Small intestine (tissue), 7 donors: ENCODE data around the gene SOHLH1. TPM values are rescaled to one million over a fixed set of nuclear protein-coding genes. Genes with fewer than 3 reads are reported as not detected.

ENCODE experiments used
- DNase-seq, 2 donors: peaks; one replicate each; pipeline versions ENCODE4 v3.0.0 to v3.0.0-alpha.2; 2013
- FAIRE-seq: peaks from 2 replicates; lab custom pipeline; 2012; peaks lifted over from hg19 to GRCh38; lab: Jason Lieb, UNC
- H3K27ac ChIP-seq, 3 donors: one replicate each; pipeline ENCODE4 v1.5.1; 2013; ENCODE audit warnings: low read length in 2 of 3, mild to moderate bottlenecking in 2 of 3, control low read depth in 1 of 3, inconsistent platforms in 1 of 3, low read depth in 1 of 3, moderate library complexity in 1 of 3
- H3K27me3 ChIP-seq, 3 donors: one replicate each; pipeline ENCODE4 v1.6.1; 2013; ENCODE audit warnings: low read length in 3 of 3, inconsistent platforms in 1 of 3; ENCODE audit not compliant: control insufficient read depth in 3 of 3, insufficient read depth in 3 of 3
- H3K36me3 ChIP-seq, 3 donors: one replicate each; pipeline ENCODE4 v1.6.1; 2013; ENCODE audit warnings: low read length in 3 of 3, inconsistent platforms in 1 of 3, low read depth in 1 of 3, mild to moderate bottlenecking in 1 of 3, moderate library complexity in 1 of 3; ENCODE audit not compliant: control insufficient read depth in 3 of 3, insufficient read depth in 2 of 3
- H3K4me1 ChIP-seq, 3 donors: one replicate each; pipeline ENCODE4 v1.6.1; 2013; ENCODE audit warnings: low read length in 2 of 3, inconsistent platforms in 1 of 3, low read depth in 1 of 3, mild to moderate bottlenecking in 1 of 3, moderate library complexity in 1 of 3; ENCODE audit not compliant: control insufficient read depth in 3 of 3, insufficient read depth in 2 of 3
- H3K4me3 ChIP-seq, 3 donors: one replicate each; pipeline ENCODE4 v1.5.1; 2013; ENCODE audit warnings: low read length in 3 of 3, control low read depth in 1 of 3, inconsistent platforms in 1 of 3, low read depth in 1 of 3, mild to moderate bottlenecking in 1 of 3, moderate library complexity in 1 of 3
- H3K9me3 ChIP-seq, 2 donors: one replicate each; pipeline ENCODE4 v1.6.1; 2013; ENCODE audit warnings: low read depth in 1 of 2, low read length in 1 of 2; ENCODE audit not compliant: control insufficient read depth in 2 of 2, insufficient read depth in 1 of 2
- WGBS, 3 donors: extraction: QIAGEN DNeasy Blood & Tissue Kit; methylation state at CpG; one replicate each; pipeline ENCODE4 v1.1.7; 2013; 5-methylcytosine and 5-hydroxymethylcytosine counted together
- polyA plus RNA-seq, 4 donors: library from polyadenylated mRNA; stranded (reverse) in 3 of 4; unstranded in 1 of 4; fragments of 200-250 nt in 3 of 4; fragments of 120-200 nt in 1 of 4; gene quantifications; one replicate each; pipeline versions ENCODE4 v1.2.1 to v1.2.3, GENCODE V29; 2013
- donor health status: healthy with polysubstance abuse.
- donor health status: control.
- donor health status: control.
- donor health status: Bipolar disorder and iron deficiency.
- donor health status: healthy.

The SOHLH1 gene
- polyA plus RNA-seq, 4 donors = not detected

DNA sequence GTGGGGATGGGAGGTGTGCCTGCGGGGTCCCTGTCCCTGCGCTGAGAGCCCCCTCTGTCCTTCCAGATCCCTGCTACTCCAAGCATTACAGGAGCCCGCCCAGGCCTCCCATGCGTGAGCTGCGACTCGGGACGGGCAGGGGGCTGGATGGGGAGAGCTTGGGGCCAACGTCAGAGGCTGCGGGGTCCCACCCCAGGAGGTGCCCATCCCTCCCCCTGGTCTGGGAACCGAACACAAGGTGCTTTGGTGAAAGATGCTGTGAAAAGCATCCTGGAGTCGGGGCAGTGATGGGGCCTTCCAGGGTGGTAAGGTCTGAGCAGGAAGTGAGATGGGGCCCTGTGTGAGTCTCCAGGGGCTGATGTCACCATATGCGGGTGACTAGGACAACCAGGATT is 33.5 kb downstream of the SOHLH1 start:
- H3K27me3 ChIP-seq = no peaks in the 10 kb centered on the region

DNA sequence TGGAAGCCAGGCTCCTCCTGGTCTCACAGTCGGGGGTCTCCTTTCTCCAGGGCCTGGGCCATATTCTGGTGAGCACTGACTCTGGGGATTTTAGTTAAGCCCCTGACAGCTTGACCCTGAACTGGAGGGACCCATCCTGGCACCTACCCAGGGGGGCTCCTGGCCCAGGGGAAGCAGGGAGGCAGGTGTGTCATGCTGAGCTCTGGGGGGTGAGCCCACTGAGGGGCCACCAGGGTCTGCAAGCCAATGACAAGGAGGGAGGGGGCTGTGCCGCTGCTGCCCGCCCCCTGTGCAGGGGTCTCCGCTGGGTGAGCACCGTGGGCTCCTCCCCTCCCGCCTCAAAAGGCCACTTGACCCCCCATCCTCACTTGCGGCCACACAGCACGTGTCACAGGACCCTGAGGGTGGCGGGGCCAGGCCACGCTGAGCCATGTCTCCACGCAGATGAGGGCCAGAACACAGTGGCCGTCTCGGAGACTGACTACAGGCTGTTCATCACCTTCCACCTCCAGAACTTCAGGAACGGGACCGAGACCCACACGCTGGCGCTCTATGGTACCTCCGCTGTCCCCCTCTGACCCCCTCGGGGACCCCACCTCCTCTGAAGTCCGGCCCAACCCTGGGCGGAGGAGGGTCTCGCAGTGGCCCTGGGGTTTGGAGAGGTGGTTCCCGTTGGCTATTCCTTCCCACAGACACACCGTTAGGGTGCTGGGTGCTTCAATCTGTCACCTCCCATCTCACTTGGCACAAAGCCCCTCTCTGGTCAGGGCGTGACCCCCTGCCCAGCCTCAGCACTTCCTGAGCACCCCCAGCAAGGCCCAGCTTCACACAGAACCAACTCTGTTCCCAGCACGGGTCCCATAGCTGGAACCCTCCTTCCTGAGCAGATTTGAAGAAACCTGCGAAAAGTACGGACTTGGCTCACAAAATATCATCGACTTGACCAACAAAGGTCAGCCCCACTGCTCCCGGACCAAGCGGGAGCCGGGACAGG is 34.2 kb downstream of the SOHLH1 start:
- no peak overlapping the region for H3K4me3 ChIP-seq
- no peaks in the 10 kb centered on the region for H3K4me1 ChIP-seq
- H3K27me3 ChIP-seq = no peaks in the 10 kb centered on the region
- no peak for DNase-seq
- no peaks in the 10 kb centered on the region for H3K36me3 ChIP-seq
- 71 to 80% (median 75%) methylated on average over 31 to 32 of the region's 32 CpGs for WGBS, 3 donors
- peaks cover 0 to 11% of the 10 kb centered on the region in 2 donors for H3K9me3 ChIP-seq
- H3K27ac ChIP-seq = no peak overlapping the region
- FAIRE-seq = no peak

More for the DNA sequence above, 33.5 kb downstream of the SOHLH1 start:
- Histone ChIP-seq H3K27ac (no peak overlapping the region), H3K4me3 (no peak overlapping the region), H3K36me3 (no peaks in the 10 kb centered on the region), H3K9me3 (peaks cover 0 to 11% of the 10 kb centered on the region in 2 donors), H3K4me1 (no peaks in the 10 kb centered on the region)
- WGBS, 3 donors = 75 to 78% (median 77%) methylated on average over 12 of the region's 12 CpGs
- FAIRE-seq = no peak
- DNase-seq = no peak

DNA sequence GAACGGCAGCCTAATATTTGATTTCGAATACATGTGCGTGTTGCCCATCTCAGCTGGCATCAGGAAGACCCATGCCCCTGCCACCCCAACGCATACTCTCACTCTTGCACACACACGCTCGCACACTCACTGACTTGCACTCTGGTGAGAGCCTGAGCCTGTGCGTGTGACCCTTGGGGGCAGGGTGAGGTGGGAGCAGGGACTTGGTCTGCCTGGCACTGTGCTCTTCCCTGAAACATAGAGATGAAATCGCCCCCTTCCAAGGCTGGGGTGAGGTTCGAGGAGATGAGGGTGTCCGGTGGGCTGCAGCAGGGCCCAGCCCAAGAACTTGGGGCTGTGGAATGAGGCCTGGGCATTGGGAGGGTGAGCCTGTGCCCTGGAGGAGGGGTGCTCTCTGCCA is 35.0 kb downstream of the SOHLH1 start:
- WGBS, 3 donors = 77 to 89% (median 79%) methylated on average over 10 of the region's 10 CpGs
- Histone ChIP-seq H3K4me1 (no peaks in the 10 kb centered on the region), H3K9me3 (peaks cover 0 to 4% of the 10 kb centered on the region in 2 donors), H3K36me3 (no peaks in the 10 kb centered on the region), H3K27ac (no peak overlapping the region), H3K4me3 (no peak overlapping the region), H3K27me3 (no peaks in the 10 kb centered on the region)
- DNase-seq (no peak), FAIRE-seq (no peak)

DNA sequence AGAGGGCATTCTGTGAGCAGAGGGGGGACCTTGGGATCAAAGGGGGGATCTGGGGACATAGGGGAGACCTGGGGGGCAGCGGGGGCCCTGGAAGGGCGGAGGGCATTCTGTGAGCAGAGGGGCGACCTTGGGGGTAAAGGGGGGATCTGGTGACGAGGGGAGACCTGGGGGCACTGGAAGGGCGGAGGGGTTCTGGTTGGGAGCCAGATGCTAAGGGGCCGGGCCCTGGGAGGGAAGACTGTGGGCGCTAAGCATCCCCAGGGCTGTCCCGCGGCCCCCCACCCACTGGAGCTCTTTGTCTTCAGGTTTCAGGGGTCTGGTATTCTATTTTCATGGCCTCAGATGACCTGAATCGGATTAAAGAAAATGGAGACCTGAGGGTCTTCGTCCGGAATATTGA is 35.4 kb downstream of the SOHLH1 start:
- no peaks in the 10 kb centered on the region for H3K4me1 ChIP-seq
- WGBS, 3 donors = 78 to 83% (median 83%) methylated on average over 10 to 12 of the region's 12 CpGs
- peaks cover 0 to 4% of the 10 kb centered on the region in 2 donors for H3K9me3 ChIP-seq
- H3K36me3 ChIP-seq = no peaks in the 10 kb centered on the region
- FAIRE-seq (no peak), DNase-seq (no peak)
- no peak overlapping the region for H3K4me3 ChIP-seq
- no peaks in the 10 kb centered on the region for H3K27me3 ChIP-seq
- no peak overlapping the region for H3K27ac ChIP-seq

DNA sequence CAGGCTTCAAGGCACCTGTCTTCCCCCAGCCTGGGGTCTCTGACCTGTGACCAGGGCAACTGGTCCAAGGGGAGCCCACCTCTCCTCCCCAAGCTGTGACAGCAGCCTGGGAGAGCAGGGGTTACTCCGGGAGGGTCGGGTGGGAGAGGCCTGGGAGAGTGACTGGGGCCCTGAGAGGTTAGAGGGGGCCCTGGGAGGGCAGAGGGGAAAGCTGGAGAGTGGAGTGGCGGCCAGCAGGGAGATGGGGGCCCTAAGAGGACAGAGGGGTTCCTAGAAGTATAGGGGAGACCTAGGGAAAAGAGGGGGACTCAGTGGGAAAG is 35.9 kb downstream of the SOHLH1 start:
- DNase-seq = no peak

DNA sequence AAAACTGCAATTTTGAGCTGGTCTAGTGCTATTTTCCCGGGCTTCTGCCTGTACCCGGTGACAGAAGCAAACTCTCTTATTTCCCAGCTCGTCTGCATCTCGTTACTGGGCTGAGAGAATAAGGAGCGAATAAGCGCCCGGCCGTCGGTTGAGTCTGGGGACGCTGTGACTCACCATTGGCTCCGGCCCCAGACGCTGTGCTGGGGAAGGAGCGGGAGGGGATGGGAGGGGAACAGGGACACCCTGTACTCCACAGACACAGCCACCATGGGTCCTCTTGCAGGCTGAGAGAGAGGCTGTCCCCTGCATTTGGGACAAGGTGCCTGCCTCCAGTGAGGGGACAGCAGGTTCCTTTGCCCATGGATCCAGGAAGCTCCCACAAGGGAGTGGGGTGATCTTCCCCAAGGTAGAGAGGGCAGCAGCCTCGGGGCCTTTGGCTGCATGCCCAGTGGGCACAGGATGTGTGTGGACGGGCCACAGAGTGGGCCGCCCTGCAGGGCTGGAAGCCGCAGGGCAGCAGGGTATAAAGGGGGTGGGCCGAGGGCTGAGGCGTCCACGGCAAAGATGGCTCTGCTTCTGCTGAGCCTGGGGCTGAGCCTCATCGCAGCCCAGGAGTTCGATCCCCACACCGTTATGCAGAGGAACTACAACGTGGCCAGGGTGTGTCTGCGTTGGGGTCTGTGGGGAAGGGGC is 36.4 kb downstream of the SOHLH1 start, which contains the start of gene LCN9:
TSS of gene LCN9 (plus strand) at position 552 of the 693 bp plus-strand sequence. CDS start at position 565, 13 bp downstream.
- H3K9me3 ChIP-seq = no peaks in the 10 kb centered on the region
- H3K4me3 ChIP-seq = no peak within 1 kb of the TSS
- no peaks in the 10 kb centered on the region for H3K4me1 ChIP-seq
- no peak for FAIRE-seq
- no peaks in the 10 kb centered on the region for H3K36me3 ChIP-seq
- WGBS, 3 donors = 55 to 61% (median 59%) methylated on average over 25 of the region's 25 CpGs
- no peak for DNase-seq
- no peaks in the 10 kb centered on the region for H3K27me3 ChIP-seq
- H3K27ac ChIP-seq = no peak within 1 kb of the TSS

More for the DNA sequence above, 35.9 kb downstream of the SOHLH1 start:
- H3K9me3 ChIP-seq = peaks cover 0 to 1% of the 10 kb centered on the region in 2 donors
- H3K4me1 ChIP-seq = no peaks in the 10 kb centered on the region
- 33 to 57% (median 41%) methylated on average over 3 of the region's 3 CpGs for WGBS, 3 donors
- no peak overlapping the region for H3K27ac ChIP-seq
- no peak for FAIRE-seq
- no peaks in the 10 kb centered on the region for H3K36me3 ChIP-seq
- no peaks in the 10 kb centered on the region for H3K27me3 ChIP-seq
- no peak overlapping the region for H3K4me3 ChIP-seq

DNA sequence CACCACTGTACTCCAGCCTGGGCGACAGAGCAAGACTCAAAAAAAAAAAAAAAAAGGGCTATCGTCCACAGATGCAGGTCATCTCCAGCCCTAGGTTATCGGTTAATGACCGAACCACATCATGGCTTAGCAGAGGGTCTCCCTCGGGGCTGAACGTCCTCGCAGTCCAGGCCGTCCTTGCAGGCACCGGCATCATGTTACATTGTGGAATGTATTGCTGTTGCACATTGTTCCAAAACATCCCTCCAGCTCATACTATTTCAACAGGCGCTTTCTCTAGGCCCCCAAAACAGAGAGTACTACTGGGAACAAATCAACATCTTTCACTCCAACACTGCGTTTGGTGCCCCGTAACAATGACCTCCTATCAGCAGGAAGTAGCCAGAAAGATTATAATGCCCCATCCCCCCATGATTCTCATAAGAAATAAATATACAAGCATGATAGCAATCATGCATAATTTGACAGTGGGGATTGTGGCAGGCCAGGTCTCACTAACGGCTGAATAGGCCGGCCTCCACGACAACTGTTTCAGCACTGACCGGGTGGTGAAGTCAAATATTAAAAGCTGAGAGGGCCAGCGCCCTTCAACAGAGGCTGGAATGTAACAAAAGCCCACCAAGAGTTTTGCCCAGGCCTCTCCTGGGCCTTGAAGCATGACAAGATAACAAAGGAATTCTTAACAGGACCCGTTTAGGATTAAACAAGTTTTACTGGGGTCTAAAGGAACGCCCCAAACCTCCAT is 37.3 kb downstream of the SOHLH1 start:
- no peaks in the 10 kb centered on the region for H3K36me3 ChIP-seq
- FAIRE-seq = no peak
- H3K4me1 ChIP-seq = no peaks in the 10 kb centered on the region
- H3K9me3 ChIP-seq = no peaks in the 10 kb centered on the region
- no peak for DNase-seq
- no peak overlapping the region for H3K27ac ChIP-seq
- WGBS, 3 donors = 51 to 60% (median 55%) methylated on average over 18 to 19 of the region's 19 CpGs
- no peaks in the 10 kb centered on the region for H3K27me3 ChIP-seq
- no peak overlapping the region for H3K4me3 ChIP-seq

DNA sequence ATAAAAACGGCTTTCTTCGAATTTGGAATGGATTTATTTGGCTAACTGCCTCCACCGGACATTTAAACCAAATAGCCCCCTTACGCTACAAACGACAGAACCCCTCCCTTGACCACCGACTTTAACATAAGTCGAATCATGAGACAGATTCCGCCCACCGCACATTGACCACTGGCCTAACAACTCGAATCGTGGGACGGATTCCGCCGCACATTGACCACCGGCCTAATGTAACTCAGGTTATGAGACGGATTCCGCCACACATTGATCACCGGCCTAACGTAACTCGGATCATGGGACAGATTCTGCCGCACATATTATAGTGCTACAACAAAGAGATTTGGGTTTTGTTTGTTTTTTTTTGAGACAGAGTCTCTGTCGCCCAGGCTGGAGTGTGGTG is 38.9 kb downstream of the SOHLH1 start:
- 91% methylated on average over 22 of the region's 22 CpGs for WGBS, 3 donors
- Histone ChIP-seq H3K4me3 (no peak overlapping the region), H3K36me3 (no peaks in the 10 kb centered on the region), H3K27ac (no peak overlapping the region), H3K9me3 (no peaks in the 10 kb centered on the region), H3K27me3 (no peaks in the 10 kb centered on the region), H3K4me1 (no peaks in the 10 kb centered on the region)
- FAIRE-seq (no peak), DNase-seq (no peak)
